H1 (cell line): ENCODE measurements around the gene TRIM44. TPM values are rescaled to one million over a fixed set of nuclear protein-coding genes. Genes with fewer than 3 reads are reported as not detected.

Experiments
- CTCF ChIA-PET: fragments of 300-600 bp; sonication (Branson Sonifier 250); formaldehyde crosslinking; loops from one replicate; lab custom pipeline; 2021; ENCODE audit not compliant: partially characterized antibody; lab: Charles Lee
- POLR2A ChIA-PET: fragments of 300-600 bp; sonication (Branson Sonifier 250); formaldehyde crosslinking; loops from one replicate; lab custom pipeline; 2021; ENCODE audit warnings: inconsistent platforms; ENCODE audit not compliant: partially characterized antibody; lab: Charles Lee
- DNase-seq, 2 experiments: peaks; one replicate each; pipeline versions ENCODE4 v3.0.0 to v3.0.0-alpha.2; 2010 to 2022; ENCODE audit warnings: low spot score in 2 of 2, low read depth in 1 of 2, mixed read lengths in 1 of 2
- FAIRE-seq: peaks from 2 replicates; lab custom pipeline; 2011; peaks lifted over from hg19 to GRCh38; lab: Jason Lieb, UNC
- H2AFZ ChIP-seq: 2 replicates; pipeline ENCODE4 v1.8.1; 2012; ENCODE audit warnings: low read length, inconsistent platforms
- H2AK5ac ChIP-seq: 2 replicates; pipeline ENCODE4 v1.6.1; 2013; ENCODE audit warnings: low read depth, low read length
- H2BK120ac ChIP-seq: replicated peaks from 2 replicates; pipeline ENCODE3; 2013; ENCODE audit warnings: low read depth, low read length, inconsistent platforms
- H2BK12ac ChIP-seq: 2 replicates; pipeline ENCODE4 v1.6.1; 2013; ENCODE audit warnings: low read depth, low read length
- H2BK15ac ChIP-seq: 2 replicates; pipeline ENCODE4 v1.6.1; 2013; ENCODE audit warnings: low read length
- H2BK20ac ChIP-seq: 2 replicates; pipeline ENCODE4 v1.6.1; 2013; ENCODE audit warnings: low read length
- H2BK5ac ChIP-seq: 2 replicates; pipeline ENCODE4 v1.6.1; 2013; ENCODE audit warnings: low read depth, low read length
- H3K14ac ChIP-seq: 2 replicates; pipeline ENCODE4 v1.6.1; 2013; ENCODE audit warnings: inconsistent platforms; ENCODE audit not compliant: insufficient read length
- H3K18ac ChIP-seq: 2 replicates; pipeline ENCODE4 v1.6.1; 2013; ENCODE audit warnings: low read length; ENCODE audit errors: extremely low read depth
- H3K23ac ChIP-seq: 2 replicates; pipeline ENCODE4 v1.6.1; 2013; ENCODE audit warnings: inconsistent platforms; ENCODE audit not compliant: insufficient read length
- H3K23me2 ChIP-seq: 2 replicates; pipeline ENCODE4 v1.6.1; 2013; ENCODE audit warnings: low read depth, low read length
- H3K27ac ChIP-seq: 2 replicates; pipeline ENCODE4 v1.6.1; 2011; ENCODE audit warnings: low read depth, low read length, inconsistent platforms
- H3K27me3 ChIP-seq, 4 experiments: replicated peaks in 1 of 4; 1 replicate in 1 of 4; 2 replicates in 3 of 4; pipeline versions ENCODE4 v1.6.1 to v1.8.1; 2011 to 2013; ENCODE audit warnings: low read length in 3 of 4, mild to moderate bottlenecking in 3 of 4, inconsistent platforms in 2 of 4, mixed read lengths in 2 of 4, moderate library complexity in 1 of 4; ENCODE audit not compliant: control insufficient read depth in 3 of 4, insufficient read depth in 3 of 4; ENCODE audit errors: extremely low read depth in 1 of 4
- H3K36me3 ChIP-seq, 4 experiments: 2 replicates each; pipeline versions ENCODE4 v1.6.1 to v1.8.1; 2011 to 2013; ENCODE audit warnings: mild to moderate bottlenecking in 4 of 4, low read length in 3 of 4, moderate library complexity in 2 of 4, control low read depth in 1 of 4, inconsistent platforms in 1 of 4; ENCODE audit not compliant: insufficient read depth in 4 of 4, control insufficient read depth in 2 of 4
- H3K4ac ChIP-seq: replicated peaks from 2 replicates; pipeline ENCODE3; 2013; ENCODE audit warnings: low read length, low read depth, mixed read lengths, inconsistent platforms; ENCODE audit not compliant: insufficient read length
- H3K4me1 ChIP-seq, 4 experiments: replicated peaks in 1 of 4; 1 replicate in 1 of 4; 2 replicates in 3 of 4; pipeline versions ENCODE4 v1.6.1 to v1.8.1; 2011 to 2013; ENCODE audit warnings: low read length in 3 of 4, inconsistent platforms in 2 of 4, mixed read lengths in 1 of 4; ENCODE audit not compliant: insufficient read depth in 4 of 4, control insufficient read depth in 3 of 4
- H3K4me2 ChIP-seq, 2 experiments: 2 replicates each; pipeline versions ENCODE4 v1.6.1 to v1.8.1; 2011 to 2013; ENCODE audit warnings: low read depth in 2 of 2, low read length in 2 of 2, control low read depth in 1 of 2, inconsistent platforms in 1 of 2, mild to moderate bottlenecking in 1 of 2; ENCODE audit not compliant: insufficient read depth in 1 of 2
- H3K4me3 ChIP-seq, 4 experiments: fragments of 200-600, 300-600 bp in 1 of 4; sonication (generic), shearing (Covaris generic), sonication (Bioruptor Twin) in 1 of 4; 2 replicates each; pipeline versions ENCODE4 v1.5.1 to v1.8.1; 2011 to 2016; ENCODE audit warnings: low read length in 4 of 4, low read depth in 3 of 4, control low read depth in 2 of 4, inconsistent platforms in 2 of 4, mild to moderate bottlenecking in 2 of 4, mixed read lengths in 1 of 4, moderate library complexity in 1 of 4; ENCODE audit not compliant: insufficient read depth in 2 of 4; ENCODE audit errors: extremely low read depth in 1 of 4
- H3K56ac ChIP-seq: replicated peaks from 2 replicates; pipeline ENCODE3; 2013; ENCODE audit warnings: low read depth, mild to moderate bottlenecking, mixed read lengths, low read length, inconsistent platforms; ENCODE audit not compliant: insufficient read length
- H3K79me1 ChIP-seq: 2 replicates; pipeline ENCODE4 v1.6.1; 2013; ENCODE audit warnings: low read depth, low read length, control low read depth
- H3K79me2 ChIP-seq, 2 experiments: 2 replicates each; pipeline versions ENCODE4 v1.6.1 to v1.8.1; 2012 to 2013; ENCODE audit warnings: low read length in 2 of 2, mild to moderate bottlenecking in 2 of 2, inconsistent platforms in 1 of 2; ENCODE audit not compliant: insufficient read depth in 2 of 2, control insufficient read depth in 1 of 2
- H3K9ac ChIP-seq, 4 experiments: replicated peaks in 1 of 4; 1 replicate in 1 of 4; 2 replicates in 3 of 4; pipeline versions ENCODE4 v1.6.1 to v1.8.1; 2011 to 2013; ENCODE audit warnings: low read depth in 3 of 4, low read length in 3 of 4, control low read depth in 2 of 4, mild to moderate bottlenecking in 2 of 4, moderate library complexity in 2 of 4, inconsistent platforms in 1 of 4; ENCODE audit errors: extremely low read depth in 1 of 4
- H3K9me3 ChIP-seq, 2 experiments: 2 replicates each; pipeline versions ENCODE4 v1.6.1 to v1.8.1; 2012 to 2013; ENCODE audit warnings: mild to moderate bottlenecking in 2 of 2, moderate library complexity in 2 of 2, control low read depth in 1 of 2, inconsistent platforms in 1 of 2, low read depth in 1 of 2, low read length in 1 of 2, mixed read lengths in 1 of 2; ENCODE audit not compliant: insufficient read depth in 2 of 2
- H4K20me1 ChIP-seq, 2 experiments: replicated peaks in 1 of 2; 2 replicates each; pipeline versions ENCODE3 to v1.8.1; 2011 to 2013; ENCODE audit warnings: inconsistent platforms in 2 of 2, low read length in 2 of 2, mild to moderate bottlenecking in 1 of 2; ENCODE audit not compliant: insufficient read depth in 2 of 2, control insufficient read depth in 1 of 2
- H4K5ac ChIP-seq: 2 replicates; pipeline ENCODE4 v1.6.1; 2013; ENCODE audit warnings: low read length, low read depth, mixed read lengths, inconsistent platforms; ENCODE audit not compliant: insufficient read length
- H4K8ac ChIP-seq: 2 replicates; pipeline ENCODE4 v1.8.0; 2013; ENCODE audit warnings: mild to moderate bottlenecking, moderate library complexity, low read length, inconsistent platforms; ENCODE audit not compliant: insufficient read depth; ENCODE audit errors: extremely low read depth
- H4K91ac ChIP-seq: replicated peaks from 2 replicates; pipeline ENCODE3; 2013; ENCODE audit warnings: low read length, mixed read lengths, inconsistent platforms; ENCODE audit not compliant: insufficient read length
- BRCA1 ChIP-seq: IDR thresholded peaks from 2 replicates; pipeline ENCODE4 v1.6.1; 2012; ENCODE audit warnings: low read depth, low read length, improper control_type of control experiment
- CTCF ChIP-seq, 3 experiments: IDR thresholded peaks; 1 replicate in 2 of 3; 2 replicates in 1 of 3; pipeline versions ENCODE4 v1.5.1 to v1.6.1; 2011; ENCODE audit warnings: low read length in 3 of 3, mild to moderate bottlenecking in 3 of 3, inconsistent platforms in 2 of 3, low read depth in 1 of 3, moderate library complexity in 1 of 3; ENCODE audit not compliant: insufficient read depth in 1 of 3; ENCODE audit errors: control extremely low read depth in 1 of 3
- EZH2 ChIP-seq: fragments of 200-600 bp; sonication (generic); IDR thresholded peaks from 2 replicates; pipeline ENCODE4 v1.7.1; 2012; ENCODE audit warnings: low read depth, mild to moderate bottlenecking, moderate library complexity, low read length, inconsistent platforms; ENCODE audit not compliant: severe bottlenecking
- RAD21 ChIP-seq, 2 experiments: IDR thresholded peaks in 1 of 2; conservative IDR thresholded peaks in 1 of 2; 2 replicates each; pipeline ENCODE4 v1.6.1; 2011; ENCODE audit warnings: low read depth in 2 of 2, low read length in 2 of 2, improper control_type of control experiment in 1 of 2, inconsistent platforms in 1 of 2, mild to moderate bottlenecking in 1 of 2, moderate library complexity in 1 of 2
- WGBS, 2 experiments: shearing (Covaris generic) in 1 of 2; methylation state at CpG; one replicate each; pipeline versions ENCODE4 v1.1.6 to v1.1.7; 2013 to 2015; ENCODE audit warnings: low lambda C conversion rate in 2 of 2, mixed read lengths in 2 of 2, inconsistent platforms in 1 of 2, low coverage in 1 of 2, missing lambda C conversion rate in 1 of 2; ENCODE audit not compliant: insufficient replicate concordance in 2 of 2, insufficient coverage in 1 of 2, insufficient read length in 1 of 2; ENCODE audit errors: extremely low coverage in 1 of 2, missing lambda C conversion rate in 1 of 2; 5-methylcytosine and 5-hydroxymethylcytosine counted together
- polyA plus RNA-seq, 7 experiments: library from polyadenylated mRNA; depleted of rRNA in 3 of 7; stranded (reverse) in 5 of 7; unstranded in 2 of 7; fragments of >200 nt in 5 of 7; fragments of 200-250 nt in 2 of 7; gene quantifications; 1 replicate in 5 of 7; 2 replicates in 1 of 7; 4 replicates in 1 of 7; pipeline versions ENCODE4 v1.2.1 to v1.2.3, GENCODE V29; 2011 to 2013; ENCODE audit warnings: missing spikeins in 2 of 7, mixed read lengths in 2 of 7
- total RNA-seq: library from RNA; stranded (reverse); fragmentation: NEBNext Ultra II Directional; extraction: Animal tissue kit (Norgen Biotek cat#: 25700); gene quantifications from 2 replicates; pipeline ENCODE4 v1.2.1, GENCODE V29; 2021

The TRIM44 gene
- total and polyA plus RNA-seq, 2 of the 8 experiments (the other 6 are each of a cell fraction or from before 2014, with no cell fraction given) = 13.9 to 34.4 TPM

- H3K4me1 ChIP-seq = peaks cover 3 to 19% (median 6%) of the 10 kb centered on the region in 4 experiments; a peak in 5 of 7 replicates
- no peak overlapping the region for H3K27ac ChIP-seq
- H2BK120ac ChIP-seq = no peak overlapping the region
- H3K56ac ChIP-seq = no peak overlapping the region
- H4K20me1 ChIP-seq = no peaks in the 10 kb centered on the region
- no peak overlapping the region for H2BK12ac ChIP-seq
- H2BK5ac ChIP-seq = no peak overlapping the region
- H2AFZ ChIP-seq = no peak overlapping the region
- H3K36me3 ChIP-seq = no peaks in the 10 kb centered on the region
- no peak overlapping the region for H3K23ac ChIP-seq
- H3K14ac ChIP-seq = no peak overlapping the region
- H3K4ac ChIP-seq = no peak overlapping the region
- FAIRE-seq = peak; percentile 24
- no peak overlapping the region for H2BK20ac ChIP-seq
- ChIA-PET CTCF (interaction anchor here (0.6 to 3.2 kb wide), 23 partner anchors 10 to 662 kb away, joined by 3 to 16 read pairs (median 3); no protein-coding TSS in a partner anchor), POLR2A (no interaction called here)
- WGBS, 2 experiments = 47% methylated on average over 8 of the region's 8 CpGs; no CpG with 5 or more reads in 1 of the 2 experiments
- no peaks in the 10 kb centered on the region for H3K79me2 ChIP-seq
- no peaks in the 10 kb centered on the region for H3K79me1 ChIP-seq
- no peaks in the 10 kb centered on the region for H3K9me3 ChIP-seq
- no peak overlapping the region for H4K91ac ChIP-seq
- H3K9ac ChIP-seq = no peak overlapping the region
- DNase-seq = no peak
- no peak overlapping the region for H4K5ac ChIP-seq
- no peak overlapping the region for H3K4me3 ChIP-seq
- no peak overlapping the region for H2AK5ac ChIP-seq
- no peak overlapping the region for H4K8ac ChIP-seq
- H3K23me2 ChIP-seq = peaks cover 11% of the 10 kb centered on the region; the same call in 1 of the 2 replicates
- no peak overlapping the region for H3K18ac ChIP-seq
- H3K27me3 ChIP-seq = peaks cover 7 to 29% (median 22%) of the 10 kb centered on the region in 4 experiments
- TF ChIP-seq CTCF (IDR thresholded peaks at IDR 0.05; ENCODE audit: control extremely low read depth in 1 of 3, insufficient read depth in 1 of 3, low read depth in 1 of 3, low read length in 3 of 3) (peak in 2 of 3 experiments; percentile 38 to 57; a peak in 2 of 4 replicates), EZH2 (no peak), BRCA1 (no peak), RAD21 (IDR thresholded peaks at IDR 0.05 in 1 of 2, conservative IDR thresholded peaks at IDR 0.05 in 1 of 2; ENCODE audit: low read depth in 2 of 2, low read length in 2 of 2) (peak; percentile 70 to 77)
- no peak overlapping the region for H2BK15ac ChIP-seq
- no peak overlapping the region for H3K4me2 ChIP-seq
Observed at GRCh38 chr11:35615921-35616900, 46.4 kb upstream of the TRIM44 start.
